Measurements from ENCODE around the gene AIF1L.
"Not testable (repeated sequence)": the region's sequence is repeated elsewhere in the genome, so short reads cannot be mapped to it uniquely, and the experiment has no call there.

- not testable (repeated sequence) for TF ChIP-seq EZH2 (conservative IDR thresholded peaks at IDR 0.05; ENCODE audit: low read depth, low read length); MTA1 (CRISPR knock-in tag; IDR thresholded peaks at IDR 0.05; ENCODE audit: borderline replicate concordance); ZBTB44 (CRISPR knock-in tag; IDR thresholded peaks at IDR 0.05); ZMAT5 (CRISPR knock-in tag; IDR thresholded peaks at IDR 0.05; ENCODE audit: borderline replicate concordance, low read depth); GTF3A (CRISPR knock-in tag; conservative IDR thresholded peaks at IDR 0.05); PRPF4 (IDR thresholded peaks at IDR 0.05; ENCODE audit: low read depth, low read length, poor library complexity, severe bottlenecking); ZSCAN30 (CRISPR knock-in tag; IDR thresholded peaks at IDR 0.05); ETV5 (CRISPR knock-in tag; IDR thresholded peaks at IDR 0.05; ENCODE audit: borderline replicate concordance)
Measured at GRCh38 chr9:131158673-131159072, 62.3 kb downstream of the AIF1L start.
